SU-DHL-6 (cell line): ENCODE measurements around the gene LY6G6C.

Experiments used
- H2AFZ ChIP-seq: fragments of 200-600 bp; sonication (generic); 2 replicates; pipeline ENCODE4 v1.6.1; 2014; ENCODE audit warnings: low read depth, mild to moderate bottlenecking, moderate library complexity, mixed read lengths, antibody characterized with exemption, low read length; ENCODE audit not compliant: severe bottlenecking
- H3F3A ChIP-seq: fragments of 200-600 bp; shearing (Covaris generic); 2 replicates; pipeline ENCODE4 v1.6.0; 2016; ENCODE audit warnings: antibody characterized with exemption, mild to moderate bottlenecking; ENCODE audit not compliant: insufficient read depth
- H3K27ac ChIP-seq: fragments of 200-600 bp; sonication (generic); 2 replicates; pipeline ENCODE4 v1.5.1; 2016; ENCODE audit warnings: low read depth, mild to moderate bottlenecking, low read length, moderate library complexity, mixed read lengths
- H3K27me3 ChIP-seq: fragments of 200-600 bp; sonication (generic), shearing (Covaris generic); 2 replicates; pipeline ENCODE4 v1.6.0; 2014; ENCODE audit warnings: mild to moderate bottlenecking, low read length
- H3K36me3 ChIP-seq: fragments of 200-600 bp; sonication (generic); 2 replicates; pipeline ENCODE4 v1.6.1; 2014; ENCODE audit warnings: mild to moderate bottlenecking, low read length, mixed read lengths
- H3K4me2 ChIP-seq: fragments of 300-600, 200-600 bp; shearing (Covaris generic), sonication (generic); 2 replicates; pipeline ENCODE4 v1.6.0; 2014; ENCODE audit warnings: low read length, low read depth, mild to moderate bottlenecking; ENCODE audit not compliant: poor library complexity, severe bottlenecking
- H3K4me3 ChIP-seq: fragments of 200-600 bp; sonication (generic); 2 replicates; pipeline ENCODE4 v1.5.1; 2014; ENCODE audit warnings: antibody characterized with exemption, low read length, mild to moderate bottlenecking, mixed read lengths; ENCODE audit not compliant: insufficient read depth, poor library complexity, severe bottlenecking
- H3K79me2 ChIP-seq: fragments of 200-600 bp; sonication (generic); 2 replicates; pipeline ENCODE4 v1.6.1; 2014; ENCODE audit warnings: mild to moderate bottlenecking, low read length, moderate library complexity; ENCODE audit not compliant: insufficient read depth
- H3K9ac ChIP-seq: fragments of 200-600 bp; sonication (generic); 2 replicates; pipeline ENCODE4 v1.7.0; 2014; ENCODE audit warnings: mild to moderate bottlenecking, low read length
- H3K9me2 ChIP-seq: fragments of 200-600 bp; sonication (generic); replicated peaks from 2 replicates; pipeline ENCODE4 v1.6.1; 2014; ENCODE audit warnings: low read length; ENCODE audit not compliant: insufficient read depth
- H3K9me3 ChIP-seq: fragments of 200-600 bp; sonication (generic); 2 replicates; pipeline ENCODE4 v1.6.1; 2014; ENCODE audit warnings: low read length, mixed read lengths; ENCODE audit not compliant: insufficient read depth
- H4K20me1 ChIP-seq: fragments of 200-600 bp; sonication (generic); 2 replicates; pipeline ENCODE4 v1.6.1; 2014; ENCODE audit warnings: low read depth, mild to moderate bottlenecking, antibody characterized with exemption, low read length, moderate library complexity, mixed read lengths
- CTCF ChIP-seq: fragments of 200-600 bp; sonication (generic); IDR thresholded peaks from one replicate; pipeline ENCODE4 v1.5.1; 2017; ENCODE audit warnings: antibody characterized with exemption, mild to moderate bottlenecking, low read length, moderate library complexity; ENCODE audit not compliant: insufficient read depth, poor library complexity, severe bottlenecking
- EZH2phosphoT487 ChIP-seq: fragments of 200-600 bp; sonication (generic), shearing (Covaris generic); conservative IDR thresholded peaks from 2 replicates; pipeline ENCODE4 v1.6.1; 2018; ENCODE audit warnings: mild to moderate bottlenecking, antibody characterized with exemption, low read length, moderate library complexity, mixed read lengths

The LY6G6C gene

DNA sequence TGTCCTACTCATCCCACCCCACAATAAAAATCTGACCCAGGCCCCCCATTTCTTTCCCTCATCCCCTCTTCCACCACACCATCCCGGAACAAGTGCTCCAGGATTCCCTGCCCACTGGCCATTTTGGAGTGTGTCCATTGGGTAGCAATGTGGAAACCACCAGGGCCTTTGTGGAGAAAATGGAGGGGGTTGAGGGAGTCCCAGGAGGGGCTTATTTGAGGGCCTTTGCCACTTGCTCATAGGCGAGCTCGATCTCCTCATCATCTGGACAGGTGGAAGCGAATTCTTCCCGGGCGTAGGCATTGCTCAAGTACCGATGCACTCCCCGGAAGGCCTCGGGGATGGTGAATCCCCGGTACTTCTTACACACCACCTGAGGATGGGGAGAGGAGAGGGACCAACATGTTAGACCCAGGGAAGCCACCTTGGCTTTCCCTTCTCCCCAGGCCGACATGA, 9.1 kb upstream of the LY6G6C start:
- H3K36me3 ChIP-seq = peaks cover 18% of the 10 kb centered on the region; the same call in 1 of the 2 replicates
- H3F3A ChIP-seq = peaks cover 30% of the 10 kb centered on the region
- H3K9ac ChIP-seq = no peak overlapping the region
- H3K4me2 ChIP-seq = no peak overlapping the region
- no peaks in the 10 kb centered on the region for H4K20me1 ChIP-seq
- peaks cover 17% of the 10 kb centered on the region for H3K79me2 ChIP-seq
- H3K27ac ChIP-seq = peak overlapping the region; percentile 6; the same call in 1 of the 2 replicates
- H2AFZ ChIP-seq = no peak overlapping the region
- no peaks in the 10 kb centered on the region for H3K27me3 ChIP-seq
- H3K9me3 ChIP-seq = no peaks in the 10 kb centered on the region
- no peak overlapping the region for H3K4me3 ChIP-seq
- H3K9me2 ChIP-seq = no peaks in the 10 kb centered on the region
- TF ChIP-seq EZH2phosphoT487 = no peak
- no peak for TF ChIP-seq CTCF

GRCh38 chr6:31729979-31730630, 8.6 kb upstream of the LY6G6C start:
- H3F3A ChIP-seq = peaks cover 30% of the 10 kb centered on the region
- H3K9ac ChIP-seq = peak overlapping the region; percentile 55
- H3K4me2 ChIP-seq = peak overlapping the region; percentile 73

DNA sequence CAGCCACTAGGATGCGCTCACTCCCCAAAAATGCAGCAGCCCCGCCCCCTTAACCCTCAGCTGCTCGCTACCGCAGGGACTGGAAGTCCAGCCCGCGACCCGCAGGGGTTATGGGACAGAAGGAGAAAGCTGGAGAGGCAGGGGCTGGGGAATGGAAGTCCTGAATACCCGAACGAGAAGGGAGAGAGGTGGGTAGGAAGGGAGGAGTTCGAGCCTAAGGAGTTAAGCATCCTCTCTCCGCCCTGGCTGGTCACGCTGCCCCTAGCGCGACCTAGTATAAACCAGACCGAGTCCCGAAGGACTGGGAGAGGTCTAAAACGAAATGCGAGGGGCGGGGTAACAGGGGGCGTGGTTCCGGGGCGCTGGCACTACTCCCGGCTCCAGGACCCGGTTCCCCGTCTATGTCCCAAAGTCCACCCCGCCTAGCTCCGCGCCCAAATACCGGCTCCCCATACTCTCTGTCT, 8.0 kb upstream of the LY6G6C start:
- no peaks in the 10 kb centered on the region for H4K20me1 ChIP-seq
- no peaks in the 10 kb centered on the region for H3K9me3 ChIP-seq
- peaks cover 18% of the 10 kb centered on the region; the same call in 1 of the 2 replicates for H3K36me3 ChIP-seq
- peak overlapping the region; percentile 55 for H3K9ac ChIP-seq
- no peaks in the 10 kb centered on the region for H3K27me3 ChIP-seq
- H2AFZ ChIP-seq = peak overlapping the region; percentile 27
- peak overlapping the region; percentile 20 for H3K27ac ChIP-seq
- H3K4me2 ChIP-seq = peak overlapping the region; percentile 73
- peak overlapping the region; percentile 63 for H3K4me3 ChIP-seq
- peaks cover 6% of the 10 kb centered on the region for H3K79me2 ChIP-seq
- TF ChIP-seq EZH2phosphoT487 (no peak), CTCF (no peak)
- peaks cover 30% of the 10 kb centered on the region for H3F3A ChIP-seq
- H3K9me2 ChIP-seq = no peaks in the 10 kb centered on the region

More at GRCh38 chr6:31729979-31730630, 8.6 kb upstream of the LY6G6C start:
- peak overlapping the region; percentile 63 for H3K4me3 ChIP-seq
- no peaks in the 10 kb centered on the region for H3K27me3 ChIP-seq
- TF ChIP-seq CTCF = no peak
- TF ChIP-seq EZH2phosphoT487 = no peak
- no peaks in the 10 kb centered on the region for H3K9me2 ChIP-seq
- H3K79me2 ChIP-seq = peaks cover 11% of the 10 kb centered on the region
- peak overlapping the region; percentile 20 for H3K27ac ChIP-seq
- H4K20me1 ChIP-seq = no peaks in the 10 kb centered on the region
- H3K9me3 ChIP-seq = no peaks in the 10 kb centered on the region
- peaks cover 18% of the 10 kb centered on the region; the same call in 1 of the 2 replicates for H3K36me3 ChIP-seq
- H2AFZ ChIP-seq = peak overlapping the region; percentile 27
